ENCODE results near the gene ASIC4. TPM values are rescaled to one million over a fixed set of nuclear protein-coding genes. Genes with fewer than 3 reads are reported as not detected.

Gene ASIC4
- total and polyA plus RNA-seq, 2 of the 13 experiments (the other 11 are each of a cell fraction or from before 2014, with no cell fraction given) = 0.03 TPM; not detected in 1

GRCh38 chr2:219542931-219543595 is 28.8 kb downstream of the ASIC4 start:
- Histone ChIP-seq H3K4me2 (ENCODE audit: low read depth, low read length) (peak overlapping the region; percentile 90), H3K27ac (ENCODE audit: extremely low read length, insufficient read depth, low read length) (peak overlapping the region; percentile 82), H3K9me3 (ENCODE audit: low read length) (no peaks in the 10 kb centered on the region), H3K9ac (ENCODE audit: insufficient read depth, low read depth, low read length) (peak overlapping the region; percentile 84), H2AFZ (ENCODE audit: low read length) (no peak overlapping the region), H4K20me1 (ENCODE audit: insufficient read depth, low read length) (peaks cover 42% of the 10 kb centered on the region), H3K4me1 (ENCODE audit: insufficient read depth, low read length) (peaks cover 58% of the 10 kb centered on the region), H3K79me2 (ENCODE audit: insufficient read depth, low read length) (peaks cover 32% of the 10 kb centered on the region), H3K4me3 (replicated peaks in 1 of 3; ENCODE audit: insufficient read depth in 1 of 3, low read depth in 2 of 3, low read length in 3 of 3) (peak overlapping the region; percentile 87 to 90 (median 89)), H3K27me3 (ENCODE audit: control insufficient read depth in 1 of 2, insufficient read depth in 2 of 2, low read length in 2 of 2) (no peaks in the 10 kb centered on the region; a peak in 1 of 5 replicates), H3K36me3 (replicated peaks in 1 of 2; ENCODE audit: control insufficient read depth in 1 of 2, insufficient read depth in 2 of 2, low read length in 2 of 2) (peaks cover 21 to 30% of the 10 kb centered on the region in 2 experiments)
- ATAC-seq (peak; percentile 48), DNase-seq (ENCODE audit: low spot score) (peak; percentile 35), FAIRE-seq (no peak)
- 0% methylated on average over 7 of the region's 66 CpGs for WGBS (ENCODE audit: low lambda C conversion rate)
- intact Hi-C loops (cut with micrococcal nuclease; ENCODE audit: unreplicated experiment) = loop anchor here (1.0 kb wide), 3 partner anchors 33 to 146 kb away; partner anchors contain the start of gene STK11IP
- ChIA-PET POLR2A (interaction anchor here (0.8 to 3.9 kb wide), 14 partner anchors 9 to 156 kb away, joined by 3 to 44 read pairs (median 6); partner anchors contain the start of genes DNPEP, GMPPA, INHA and OBSL1), CTCF (ENCODE audit: low intra/inter-chr PET ratio, low total read pairs) (interaction anchor here (0.8 to 5.3 kb wide), 7 partner anchors 8 to 147 kb away, joined by 3 to 127 read pairs (median 12); partner anchors contain the start of gene STK11IP)
- BruUV-seq (replicated peaks) = no TSS peak
- in situ Hi-C loops (cut with HindIII; ENCODE audit: extremely low pct_ligation_motif_present, low pct_unique_long_range_greater_than_20kb) = loop anchor here (5.0 kb wide), 1 partner anchor 99 kb away; no protein-coding TSS in a partner anchor
- peak; percentile 45; the same call in 1 of the 2 replicates for TF ChIP-seq KMT2A (CRISPR knock-in tag; IDR thresholded peaks at IDR 0.05)
- no peak for TF ChIP-seq ZHX1 (CRISPR knock-in tag; IDR thresholded peaks at IDR 0.05; ENCODE audit: low read depth)
- peak; percentile 84 for TF ChIP-seq ZNF563 (CRISPR knock-in tag; IDR thresholded peaks at IDR 0.05)
- peak; percentile 28 for TF ChIP-seq TBX2 (CRISPR knock-in tag; IDR thresholded peaks at IDR 0.05; ENCODE audit: borderline replicate concordance)
- TF ChIP-seq E2F2 (CRISPR knock-in tag; IDR thresholded peaks at IDR 0.05; ENCODE audit: borderline replicate concordance) = peak; percentile 38; the same call in 1 of the 2 replicates
- 0 out of 2 replicates have a peak, but pooled peaks have one; percentile 24 for TF ChIP-seq ZNF83 (CRISPR knock-in tag; IDR thresholded peaks at IDR 0.05; ENCODE audit: borderline replicate concordance)
- 0 out of 2 replicates have a peak, but pooled peaks have one; percentile 58 for TF ChIP-seq ZBTB46 (CRISPR knock-in tag; IDR thresholded peaks at IDR 0.05; ENCODE audit: borderline replicate concordance)
- TF ChIP-seq DNMT1 (CRISPR knock-in tag; IDR thresholded peaks at IDR 0.05) = peak; percentile 47; the same call in 1 of the 2 replicates
- 0 out of 2 replicates have a peak, but pooled peaks have one; percentile 17 for TF ChIP-seq LBX2 (CRISPR knock-in tag; IDR thresholded peaks at IDR 0.05; ENCODE audit: borderline replicate concordance)
- peak; percentile 28; the same call in 1 of the 2 replicates for TF ChIP-seq KDM4B (CRISPR knock-in tag; IDR thresholded peaks at IDR 0.05)
- peak; percentile 55; the same call in 1 of the 2 replicates for TF ChIP-seq MYC (CRISPR knock-in tag; IDR thresholded peaks at IDR 0.05; ENCODE audit: borderline replicate concordance)
- TF ChIP-seq ZBTB25 (CRISPR knock-in tag; IDR thresholded peaks at IDR 0.05) = 0 out of 2 replicates have a peak, but pooled peaks have one; percentile 32

Data from HepG2 (cell line).